OCI-LY1 (cell line): Measurements from ENCODE around the gene UCMA.

Experiments used
- EZH2 ChIP-seq: fragments of 200-600 bp; sonication (generic), shearing (Covaris generic); IDR thresholded peaks from 2 replicates; pipeline ENCODE4 v1.8.0; 2017; ENCODE audit warnings: borderline replicate concordance, mixed run types, mild to moderate bottlenecking, antibody characterized with exemption, low read length, moderate library complexity, mixed read lengths
- TF ChIP-seq, protein P1 (sequence below): fragments of 200-600 bp; sonication (generic), shearing (Covaris generic); IDR thresholded peaks from 2 replicates; pipeline ENCODE4 v1.5.1; 2017; ENCODE audit warnings: mild to moderate bottlenecking, antibody characterized with exemption, low read length, moderate library complexity, mixed read lengths

DNA sequence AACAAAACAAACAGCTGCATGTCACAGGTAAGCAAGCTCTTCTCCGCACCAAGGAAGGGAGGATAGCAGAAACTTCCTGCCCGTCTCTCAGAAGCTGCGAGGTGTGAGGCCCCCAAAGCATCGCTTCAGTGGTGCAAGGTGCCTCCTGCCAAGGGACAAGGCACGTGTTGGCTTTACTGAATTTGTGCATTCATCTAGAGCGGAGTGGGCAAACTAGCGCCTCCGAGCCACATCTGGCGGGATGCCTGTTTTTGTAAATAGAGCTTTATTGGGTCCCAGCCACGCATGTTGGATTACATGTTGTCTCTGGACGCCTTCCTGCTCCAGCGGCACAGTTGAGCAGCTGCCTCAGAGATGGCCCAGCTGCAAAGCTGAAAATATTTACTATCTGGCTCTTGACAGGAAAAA, 38.0 kb upstream of the UCMA start:
- TF ChIP-seq, protein P1, sequence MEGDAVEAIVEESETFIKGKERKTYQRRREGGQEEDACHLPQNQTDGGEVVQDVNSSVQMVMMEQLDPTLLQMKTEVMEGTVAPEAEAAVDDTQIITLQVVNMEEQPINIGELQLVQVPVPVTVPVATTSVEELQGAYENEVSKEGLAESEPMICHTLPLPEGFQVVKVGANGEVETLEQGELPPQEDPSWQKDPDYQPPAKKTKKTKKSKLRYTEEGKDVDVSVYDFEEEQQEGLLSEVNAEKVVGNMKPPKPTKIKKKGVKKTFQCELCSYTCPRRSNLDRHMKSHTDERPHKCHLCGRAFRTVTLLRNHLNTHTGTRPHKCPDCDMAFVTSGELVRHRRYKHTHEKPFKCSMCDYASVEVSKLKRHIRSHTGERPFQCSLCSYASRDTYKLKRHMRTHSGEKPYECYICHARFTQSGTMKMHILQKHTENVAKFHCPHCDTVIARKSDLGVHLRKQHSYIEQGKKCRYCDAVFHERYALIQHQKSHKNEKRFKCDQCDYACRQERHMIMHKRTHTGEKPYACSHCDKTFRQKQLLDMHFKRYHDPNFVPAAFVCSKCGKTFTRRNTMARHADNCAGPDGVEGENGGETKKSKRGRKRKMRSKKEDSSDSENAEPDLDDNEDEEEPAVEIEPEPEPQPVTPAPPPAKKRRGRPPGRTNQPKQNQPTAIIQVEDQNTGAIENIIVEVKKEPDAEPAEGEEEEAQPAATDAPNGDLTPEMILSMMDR: no peak
- no peak for TF ChIP-seq EZH2
